K562 (cell line): Measurements from ENCODE around the gene CCL21. TPM values are rescaled to one million over a fixed set of nuclear protein-coding genes. Genes with fewer than 3 reads are reported as not detected.

Experiments used
- ATAC-seq: fragments of 200-7000 bp; cut with Tn5 transposase; 3 replicates; pipeline ENCODE4 v1.9.1; 2020; ENCODE audit warnings: moderate library complexity
- BruUV-seq: library from RNA; stranded (reverse); fragments of 400-500 nt; replicated peaks from 2 replicates; lab custom pipeline; 2021; lab: Mats Ljungman, UMichigan
- CTCF ChIA-PET: fragments of 300-600 bp; formaldehyde crosslinking; extraction: SDS; loops from one replicate; lab custom pipeline; 2021; ENCODE audit warnings: low intra/inter-chr PET ratio; lab: Yijun Ruan, JAX
- POLR2A ChIA-PET: fragments of 300-600, 350-650 bp; sonication (Branson Sonifier 250); formaldehyde crosslinking; extraction: SDS; loops from one replicate; lab custom pipeline; 2021; ENCODE audit warnings: antibody characterized with exemption, inconsistent platforms; lab: Yijun Ruan, JAX
- DNase-seq, 4 experiments: peaks; one replicate each; pipeline versions ENCODE4 v3.0.0 to v3.0.0-alpha.2; 2011 to 2018; ENCODE audit warnings: low spot score in 3 of 4, mixed read lengths in 3 of 4; ENCODE audit errors: extremely low read depth in 1 of 4
- FAIRE-seq: peaks from 2 replicates; lab custom pipeline; 2011; peaks lifted over from hg19 to GRCh38; lab: Jason Lieb, UNC
- H2AFZ ChIP-seq: 2 replicates; pipeline ENCODE4 v1.6.0; 2011; ENCODE audit warnings: low read depth, low read length, control low read depth, inconsistent platforms
- H3K27ac ChIP-seq: fragments of 200-600 bp; 3 replicates; pipeline ENCODE4 v1.8.0; 2011; ENCODE audit warnings: low read depth, mild to moderate bottlenecking, control low read depth, inconsistent platforms, low read length, moderate library complexity, mixed read lengths; ENCODE audit errors: extremely low read depth
- H3K27me3 ChIP-seq, 2 experiments: fragments of 300-600 bp in 1 of 2; 2 replicates in 1 of 2; 3 replicates in 1 of 2; pipeline versions ENCODE4 v1.6.0 to v1.8.0; 2011; ENCODE audit warnings: inconsistent platforms in 2 of 2, low read length in 2 of 2, mild to moderate bottlenecking in 1 of 2, mixed read lengths in 1 of 2, moderate library complexity in 1 of 2; ENCODE audit not compliant: control insufficient read depth in 2 of 2, insufficient read depth in 2 of 2
- H3K36me3 ChIP-seq: fragments of 300-600 bp; 3 replicates; pipeline ENCODE4 v1.8.0; 2011; ENCODE audit warnings: mild to moderate bottlenecking, low read length, inconsistent platforms; ENCODE audit not compliant: control insufficient read depth, insufficient read depth
- H3K4me1 ChIP-seq, 2 experiments: fragments of 200-600 bp in 1 of 2; replicated peaks in 1 of 2; 2 replicates in 1 of 2; 3 replicates in 1 of 2; pipeline versions ENCODE4 v1.5.1 to v1.8.0; 2011; ENCODE audit warnings: inconsistent platforms in 2 of 2, low read length in 2 of 2, mild to moderate bottlenecking in 1 of 2, mixed read lengths in 1 of 2, moderate library complexity in 1 of 2; ENCODE audit not compliant: control insufficient read depth in 2 of 2, insufficient read depth in 2 of 2
- H3K4me2 ChIP-seq: 2 replicates; pipeline ENCODE4 v1.6.1; 2011; ENCODE audit warnings: low read length, control low read depth, inconsistent platforms, mixed read lengths; ENCODE audit not compliant: insufficient read depth
- H3K4me3 ChIP-seq: fragments of 200-600 bp; sonication (generic), shearing (Covaris generic); 2 replicates; pipeline ENCODE4 v1.5.1; 2016; ENCODE audit warnings: control low read depth, inconsistent platforms
- H3K79me2 ChIP-seq: fragments of 200-600 bp; 3 replicates; pipeline ENCODE4 v1.8.0; 2011; ENCODE audit warnings: low read length, inconsistent platforms; ENCODE audit not compliant: control insufficient read depth, insufficient read depth
- H3K9ac ChIP-seq, 2 experiments: 2 replicates each; pipeline versions ENCODE4 v1.6.0 to v1.6.1; 2011; ENCODE audit warnings: low read depth in 2 of 2, low read length in 2 of 2, control low read depth in 1 of 2, inconsistent platforms in 1 of 2, mild to moderate bottlenecking in 1 of 2, mixed read lengths in 1 of 2; ENCODE audit not compliant: insufficient read depth in 1 of 2
- H3K9me1 ChIP-seq: one replicate; pipeline ENCODE4 v1.6.0; 2011; ENCODE audit warnings: inconsistent platforms, mild to moderate bottlenecking, low read length, moderate library complexity; ENCODE audit not compliant: control insufficient read depth, insufficient read depth
- H3K9me3 ChIP-seq: replicated peaks from 2 replicates; pipeline ENCODE4 v1.5.1; 2011; ENCODE audit warnings: low read depth, low read length, inconsistent platforms; ENCODE audit not compliant: control insufficient read depth, insufficient read depth
- H4K20me1 ChIP-seq: replicated peaks from 2 replicates; pipeline ENCODE4 v1.6.1; 2011; ENCODE audit warnings: low read length, inconsistent platforms, mixed read lengths; ENCODE audit not compliant: control insufficient read depth, insufficient read depth
- ARID2 ChIP-seq: fragments of 450-650 bp; IDR thresholded peaks from 2 replicates; pipeline ENCODE4 v1.6.1; 2017; ENCODE audit warnings: antibody characterized with exemption, mild to moderate bottlenecking
- HCFC1 ChIP-seq: IDR thresholded peaks from 2 replicates; pipeline ENCODE4 v1.6.1; 2012; ENCODE audit warnings: low read depth, low read length, improper control_type of control experiment
- MED1 ChIP-seq: sonication (generic); formaldehyde crosslinking; IDR thresholded peaks from 2 replicates; pipeline ENCODE4 v1.8.1; 2023; ENCODE audit warnings: missing genetic modification reagents, borderline replicate concordance
- STAG1 ChIP-seq: sonication (generic); formaldehyde crosslinking; IDR thresholded peaks from 2 replicates; pipeline ENCODE4 v1.5.0; 2020; ENCODE audit warnings: missing genetic modification reagents, borderline replicate concordance
- ZNF134 ChIP-seq: fragments of 250-450 bp; sonication (Bioruptor Pico); conservative IDR thresholded peaks from 2 replicates; pipeline ENCODE4 v1.4.0; 2020
- WGBS: fragments of 100-300 bp; shearing (Covaris generic); methylation state at CpG from one replicate; pipeline ENCODE4 v1.1.6; 2016; ENCODE audit warnings: low coverage, mixed read lengths; ENCODE audit not compliant: insufficient coverage; ENCODE audit errors: missing lambda C conversion rate; 5-methylcytosine and 5-hydroxymethylcytosine counted together
- in situ Hi-C: fragments of 300-500 bp; cut with MboI; formaldehyde crosslinking; loops from 4 replicates; pipeline ENCODE4 v1.15.0; 2018; ENCODE audit warnings: inconsistent platforms, mixed read lengths
- intact Hi-C: fragments of 100-400 bp; cut with micrococcal nuclease; formaldehyde crosslinking; loops from 2 replicates; pipeline ENCODE4 v1.14.2; 2022
- polyA plus RNA-seq, 8 experiments: library from polyadenylated mRNA; depleted of rRNA in 4 of 8; stranded (reverse) in 5 of 8; unstranded in 3 of 8; fragments of >200 nt; fragmentation: Nextera tagmentation in 2 of 8; fragmentation: Illumina TruSeq in 1 of 8; extraction: Ambion mirVana in 2 of 8; extraction: Trizol in 1 of 8; gene quantifications; 2 replicates each; pipeline versions ENCODE4 v1.2.1 to v1.2.3, GENCODE V29; 2011 to 2014; ENCODE audit warnings: inconsistent platforms in 1 of 8, missing spikeins in 1 of 8
- total RNA-seq, 7 experiments: library from RNA; depleted of rRNA in 6 of 7; stranded (reverse); fragments of >200 nt in 6 of 7; fragmentation: Illumina TruSeq in 2 of 7; extraction: Trizol in 2 of 7; gene quantifications; 2 replicates each; pipeline versions ENCODE4 v1.2.1 to v1.2.3, GENCODE V29; 2011 to 2021; ENCODE audit warnings: low replicate concordance in 1 of 7
- TF ChIP-seq, protein P1 (sequence below): fragments of 450-650 bp; conservative IDR thresholded peaks from 2 replicates; pipeline ENCODE4 v1.6.1; 2016; ENCODE audit warnings: missing genetic modification characterization, low read depth, mild to moderate bottlenecking, missing compliant biosample characterization, moderate library complexity
- TF ChIP-seq, protein P2 (sequence below): fragments of 250-450 bp; sonication (Bioruptor Pico); IDR thresholded peaks from 2 replicates; pipeline ENCODE4 v1.8.0; 2022; ENCODE audit warnings: moderate library complexity, mild to moderate bottlenecking, inconsistent platforms
- TF ChIP-seq, protein P3 (sequence below): fragments of 250-450 bp; sonication (Bioruptor Pico); IDR thresholded peaks from 2 replicates; pipeline ENCODE4 v1.9.0; 2021; ENCODE audit warnings: mild to moderate bottlenecking, inconsistent platforms

CCL21 gene
- total and polyA plus RNA-seq, 9 of the 15 experiments (the other 6 are each of a cell fraction or from before 2014, with no cell fraction given): not detected

DNA sequence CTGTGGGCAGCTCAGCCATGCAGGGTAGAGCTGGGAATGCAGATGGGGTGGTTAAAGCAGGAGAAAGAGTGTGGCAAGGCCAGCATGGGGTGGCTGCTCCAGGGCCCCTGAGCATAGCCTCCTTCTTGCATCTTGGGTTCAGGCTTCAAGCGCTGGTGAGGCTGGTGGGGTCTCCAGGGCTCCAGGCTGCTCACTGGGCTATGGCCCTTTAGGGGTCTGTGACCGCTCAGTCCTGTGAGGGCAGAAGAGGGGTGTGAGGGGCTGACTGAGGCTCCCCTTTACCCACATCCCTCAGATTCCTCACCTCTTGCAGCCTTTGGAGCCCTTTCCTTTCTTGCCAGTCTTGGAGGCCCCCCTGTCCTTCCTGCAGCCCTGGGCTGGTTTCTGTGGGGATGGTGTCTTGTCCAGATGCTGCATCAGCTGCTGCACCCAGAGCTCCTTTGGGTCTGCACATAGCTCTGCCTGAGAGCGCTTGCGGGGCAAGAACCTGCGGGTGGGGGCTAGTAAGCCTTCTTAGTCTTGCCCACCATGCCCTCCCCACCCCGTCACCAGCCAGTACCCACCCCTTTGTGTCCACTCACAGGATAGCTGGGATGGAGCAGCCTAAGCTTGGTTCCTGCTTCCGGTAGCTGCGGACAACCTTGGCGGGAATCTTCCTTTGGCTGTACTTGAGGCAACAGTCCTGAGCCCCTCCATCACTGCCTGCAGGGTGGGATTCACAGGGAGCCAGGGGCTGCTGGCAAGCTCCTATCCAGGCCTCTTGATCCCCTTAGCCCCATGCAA is 549 bp downstream of the CCL21 start:
- no peak for TF ChIP-seq ARID2
- intact Hi-C loops (loop anchor here (10.0 kb wide), 1 partner anchor 95 kb away; the partner anchor contains the start of gene RPP25L), in situ Hi-C loops (no loop called here)
- no peaks in the 10 kb centered on the region for H3K9me1 ChIP-seq
- H3K4me1 ChIP-seq: no peaks in the 10 kb centered on the region; a peak in 1 of 5 replicates
- CTCF ChIA-PET: no interaction called here
- FAIRE-seq (no peak), ATAC-seq (no peak), DNase-seq (no peak)
- no peak overlapping the region for H2AFZ ChIP-seq
- H3K4me3 ChIP-seq: no peak overlapping the region
- no TSS peak for BruUV-seq
- POLR2A ChIA-PET: interaction anchor here (0.5 to 1.2 kb wide), 3 partner anchors 8 to 150 kb away, joined by 3 read pairs; no protein-coding TSS in a partner anchor
- peaks cover 3 to 5% of the 10 kb centered on the region in 2 experiments; a peak in 2 of 5 replicates for H3K27me3 ChIP-seq
- H3K4me2 ChIP-seq: no peak overlapping the region
- H3K79me2 ChIP-seq: no peaks in the 10 kb centered on the region
- H4K20me1 ChIP-seq: no peaks in the 10 kb centered on the region
- H3K9me3 ChIP-seq: no peaks in the 10 kb centered on the region
- H3K27ac ChIP-seq: no peak overlapping the region
- no peak overlapping the region for H3K9ac ChIP-seq
- no peaks in the 10 kb centered on the region for H3K36me3 ChIP-seq
- WGBS: 4% methylated on average over 4 of the region's 9 CpGs

DNA sequence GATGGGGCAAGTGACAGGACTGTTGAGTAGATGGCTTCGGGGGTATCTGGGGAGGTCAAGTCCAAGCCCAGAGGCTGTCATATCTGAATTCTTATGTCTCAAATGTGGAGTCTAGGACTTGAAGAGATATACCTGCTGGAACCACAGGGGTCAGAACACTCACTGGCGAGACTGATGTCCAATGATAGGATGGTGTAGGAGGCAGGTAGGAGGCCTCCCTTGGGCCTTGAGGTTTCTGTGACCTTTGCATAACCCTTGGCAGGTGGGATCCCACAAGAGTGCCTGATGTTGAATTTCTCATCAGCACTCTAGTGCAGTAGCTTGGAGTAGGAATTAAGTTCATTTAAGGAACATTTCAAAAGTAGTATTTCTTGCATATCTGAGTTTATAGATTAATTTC is 2.8 kb downstream of the CCL21 start:
- Histone ChIP-seq H3K79me2 (no peaks in the 10 kb centered on the region), H2AFZ (no peak overlapping the region), H3K4me3 (no peak overlapping the region), H3K36me3 (no peaks in the 10 kb centered on the region), H3K9me3 (no peaks in the 10 kb centered on the region), H3K4me1 (peaks cover 0 to 2% of the 10 kb centered on the region in 2 experiments; a peak in 2 of 5 replicates), H4K20me1 (no peaks in the 10 kb centered on the region), H3K4me2 (no peak overlapping the region), H3K9ac (no peak overlapping the region), H3K27ac (no peak overlapping the region), H3K27me3 (peaks cover 3 to 5% of the 10 kb centered on the region in 2 experiments; a peak in 2 of 5 replicates), H3K9me1 (no peaks in the 10 kb centered on the region)
- ChIA-PET CTCF (no interaction called here), POLR2A (no interaction called here)
- 6% methylated on average over 2 of the region's 2 CpGs for WGBS
- in situ Hi-C loops (no loop called here), intact Hi-C loops (loop anchor here (10.0 kb wide), 1 partner anchor 92 kb away; the partner anchor contains the start of gene RPP25L)
- TF ChIP-seq ZNF134 (CRISPR knock-in tag): no peak
- TF ChIP-seq, protein P1, sequence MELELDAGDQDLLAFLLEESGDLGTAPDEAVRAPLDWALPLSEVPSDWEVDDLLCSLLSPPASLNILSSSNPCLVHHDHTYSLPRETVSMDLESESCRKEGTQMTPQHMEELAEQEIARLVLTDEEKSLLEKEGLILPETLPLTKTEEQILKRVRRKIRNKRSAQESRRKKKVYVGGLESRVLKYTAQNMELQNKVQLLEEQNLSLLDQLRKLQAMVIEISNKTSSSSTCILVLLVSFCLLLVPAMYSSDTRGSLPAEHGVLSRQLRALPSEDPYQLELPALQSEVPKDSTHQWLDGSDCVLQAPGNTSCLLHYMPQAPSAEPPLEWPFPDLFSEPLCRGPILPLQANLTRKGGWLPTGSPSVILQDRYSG: no peak
- TF ChIP-seq MED1 (CRISPR knock-in tag): no peak
- TF ChIP-seq STAG1 (CRISPR knock-in tag): no peak
- no peak for TF ChIP-seq HCFC1
- TF ChIP-seq, protein P2, sequence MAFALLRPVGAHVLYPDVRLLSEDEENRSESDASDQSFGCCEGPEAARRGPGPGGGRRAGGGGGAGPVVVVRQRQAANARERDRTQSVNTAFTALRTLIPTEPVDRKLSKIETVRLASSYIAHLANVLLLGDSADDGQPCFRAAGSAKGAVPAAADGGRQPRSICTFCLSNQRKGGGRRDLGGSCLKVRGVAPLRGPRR (CRISPR knock-in tag): no peak
- TF ChIP-seq, protein P3, sequence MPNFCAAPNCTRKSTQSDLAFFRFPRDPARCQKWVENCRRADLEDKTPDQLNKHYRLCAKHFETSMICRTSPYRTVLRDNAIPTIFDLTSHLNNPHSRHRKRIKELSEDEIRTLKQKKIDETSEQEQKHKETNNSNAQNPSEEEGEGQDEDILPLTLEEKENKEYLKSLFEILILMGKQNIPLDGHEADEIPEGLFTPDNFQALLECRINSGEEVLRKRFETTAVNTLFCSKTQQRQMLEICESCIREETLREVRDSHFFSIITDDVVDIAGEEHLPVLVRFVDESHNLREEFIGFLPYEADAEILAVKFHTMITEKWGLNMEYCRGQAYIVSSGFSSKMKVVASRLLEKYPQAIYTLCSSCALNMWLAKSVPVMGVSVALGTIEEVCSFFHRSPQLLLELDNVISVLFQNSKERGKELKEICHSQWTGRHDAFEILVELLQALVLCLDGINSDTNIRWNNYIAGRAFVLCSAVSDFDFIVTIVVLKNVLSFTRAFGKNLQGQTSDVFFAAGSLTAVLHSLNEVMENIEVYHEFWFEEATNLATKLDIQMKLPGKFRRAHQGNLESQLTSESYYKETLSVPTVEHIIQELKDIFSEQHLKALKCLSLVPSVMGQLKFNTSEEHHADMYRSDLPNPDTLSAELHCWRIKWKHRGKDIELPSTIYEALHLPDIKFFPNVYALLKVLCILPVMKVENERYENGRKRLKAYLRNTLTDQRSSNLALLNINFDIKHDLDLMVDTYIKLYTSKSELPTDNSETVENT (CRISPR knock-in tag): no peak
- no TSS peak for BruUV-seq
- ATAC-seq (no peak), FAIRE-seq (no peak), DNase-seq (no peak)
